ENCODE results near the gene ASPDH. TPM values are rescaled to one million over a fixed set of nuclear protein-coding genes. Genes with fewer than 3 reads are reported as not detected.

Gene ASPDH
- total RNA-seq, 1 experiment from 2014 or later, result not detected

- Histone ChIP-seq H4K20me1 (ENCODE audit: insufficient read depth) (no peaks in the 10 kb centered on the region), H3K79me2 (ENCODE audit: insufficient read depth, low read length) (no peaks in the 10 kb centered on the region), H3K36me3 (ENCODE audit: control insufficient read depth in 1 of 2, insufficient read depth in 2 of 2, low read length in 2 of 2) (no peaks in the 10 kb centered on the region), H3K9me2 (ENCODE audit: insufficient read depth) (no peaks in the 10 kb centered on the region), H3K9me3 (ENCODE audit: control insufficient read depth in 1 of 2, insufficient read depth in 1 of 2, low read depth in 1 of 2, low read length in 2 of 2) (peaks cover 7 to 20% of the 10 kb centered on the region in 2 experiments; a peak in 3 of 4 replicates), H3K4me2 (ENCODE audit: low read length) (no peak overlapping the region), H3K27me3 (ENCODE audit: insufficient read depth, low read length) (no peaks in the 10 kb centered on the region), H3K4me1 (ENCODE audit: control insufficient read depth in 1 of 2, insufficient read depth in 2 of 2, low read length in 2 of 2) (no peaks in the 10 kb centered on the region), H3K4me3 (replicated peaks in 1 of 2; ENCODE audit: low read depth in 1 of 2, low read length in 2 of 2) (no peak overlapping the region), H2AFZ (ENCODE audit: low read depth, low read length, poor library complexity, severe bottlenecking) (no peak overlapping the region), H3K9ac (ENCODE audit: low read length) (no peak overlapping the region), H3K27ac (ENCODE audit: low read depth, low read length) (no peak overlapping the region)
- TF ChIP-seq SRF (IDR thresholded peaks at IDR 0.05; ENCODE audit: low read depth) (no peak), FOSL1 (IDR thresholded peaks at IDR 0.05; ENCODE audit: low read depth) (no peak), RAD21 (IDR thresholded peaks at IDR 0.05; ENCODE audit: low read depth) (no peak), TCF7L2 (IDR thresholded peaks at IDR 0.05; ENCODE audit: borderline replicate concordance, extremely low read depth, insufficient read depth, insufficient read length) (no peak), SP1 (IDR thresholded peaks at IDR 0.05; ENCODE audit: low read depth) (no peak), CBX3 (IDR thresholded peaks at IDR 0.05; ENCODE audit: low read depth) (no peak), EZH2phosphoT487 (IDR thresholded peaks at IDR 0.05; ENCODE audit: borderline replicate concordance) (no peak), CEBPB (IDR thresholded peaks at IDR 0.05; ENCODE audit: low read depth) (no peak), ZNF274 (IDR thresholded peaks at IDR 0.05; ENCODE audit: low read depth, low read length) (no peak), ZBTB33 (IDR thresholded peaks at IDR 0.05; ENCODE audit: extremely low read depth, insufficient replicate concordance, low read length) (no peak), ELF1 (IDR thresholded peaks at IDR 0.05; ENCODE audit: borderline replicate concordance, low read depth) (no peak), JUND (IDR thresholded peaks at IDR 0.05) (no peak), SIN3A (IDR thresholded peaks at IDR 0.05; ENCODE audit: low read depth) (no peak), MAX (IDR thresholded peaks at IDR 0.05) (no peak), YY1 (IDR thresholded peaks at IDR 0.05; ENCODE audit: extremely low read depth, insufficient replicate concordance, low read depth, low read length) (no peak), CTCF (IDR thresholded peaks at IDR 0.05 in 2 of 3, conservative IDR thresholded peaks at IDR 0.05 in 1 of 3; ENCODE audit: borderline replicate concordance in 1 of 3, insufficient read depth in 1 of 3, low read depth in 2 of 3, low read length in 2 of 3) (no peak), ZFX (IDR thresholded peaks at IDR 0.05) (no peak)
- CTCF ChIA-PET, result no interaction called here
- POLR2A ChIA-PET, result no interaction called here
- BruUV-seq (replicated peaks), result no TSS peak
- DNase-seq (ENCODE audit: low read depth, low spot score) (no peak), ATAC-seq (no peak)
- RAD21 ChIA-PET (ENCODE audit: low non-redundant PET in 1 of 2, low total read pairs in 2 of 2, uncharacterized antibody in 2 of 2, unreplicated experiment in 2 of 2), result no interaction called here
- intact Hi-C loops (cut with micrococcal nuclease), result loop anchor here (10.0 kb wide), 1 partner anchor 120 kb away; no protein-coding TSS in a partner anchor
These were observed 20.8 kb upstream of the ASPDH start for GRCh38 chr19:50534478-50534877.
